Measurements from ENCODE around the gene CTNNA3.

GRCh38 chr10:66337211-66337610 lies 1358.8 kb downstream of the CTNNA3 start:
- no peak for TF ChIP-seq CTCF (IDR thresholded peaks at IDR 0.05)
- TF ChIP-seq EP300 (IDR thresholded peaks at IDR 0.05), result no peak

All from upper lobe of left lung (tissue), 4 donors.